Activated T-cell treated with anti-CD3 and anti-CD28 coated beads for 48 hours (primary cell): ENCODE measurements around the gene STARD10.
"Not testable (repeated sequence)": the region's sequence is repeated elsewhere in the genome, so short reads cannot be mapped to it uniquely, and the experiment has no call there.

Experiments
- DNase-seq: peaks from one replicate; pipeline ENCODE4 v3.0.0-alpha.2; 2020; ENCODE audit warnings: low read depth

STARD10 gene

GRCh38 chr11:72807792-72808191 is 13.9 kb upstream of the STARD10 start:
- DNase-seq: no peak

- DNase-seq: no peak
Observed at GRCh38 chr11:72807021-72807693, 13.3 kb upstream of the STARD10 start.

- DNase-seq: not testable (repeated sequence)
Observed at GRCh38 chr11:72806378-72806777, 12.5 kb upstream of the STARD10 start.

GRCh38 chr11:72805216-72805615 is 11.4 kb upstream of the STARD10 start:
- no peak for DNase-seq

- no peak for DNase-seq
Observed at GRCh38 chr11:72802822-72803221, 9.0 kb upstream of the STARD10 start.

GRCh38 chr11:72799441-72799840 is 5.6 kb upstream of the STARD10 start:
- DNase-seq: no peak

- no peak for DNase-seq
Observed at GRCh38 chr11:72798361-72798760, 4.5 kb upstream of the STARD10 start.

GRCh38 chr11:72793076-72793424 is 797 bp downstream of the STARD10 start:
- DNase-seq: no peak

GRCh38 chr11:72792437-72793021 is 1.3 kb downstream of the STARD10 start:
- DNase-seq: no peak

- DNase-seq: not testable (repeated sequence)
Observed at GRCh38 chr11:72791228-72791627, 2.6 kb downstream of the STARD10 start.

GRCh38 chr11:72789493-72790131 is 4.2 kb downstream of the STARD10 start:
- DNase-seq: no peak

GRCh38 chr11:72788241-72788640 is 5.6 kb downstream of the STARD10 start:
- no peak for DNase-seq

- DNase-seq: no peak
Observed at GRCh38 chr11:72787216-72788104, 6.4 kb downstream of the STARD10 start.

GRCh38 chr11:72786305-72787215 is 7.3 kb downstream of the STARD10 start:
- no peak for DNase-seq

GRCh38 chr11:72784662-72785061 is 9.2 kb downstream of the STARD10 start:
- DNase-seq: no peak

GRCh38 chr11:72783144-72783905 is 10.5 kb downstream of the STARD10 start:
- no peak for DNase-seq

- DNase-seq: no peak
Observed at GRCh38 chr11:72782081-72782920, 11.5 kb downstream of the STARD10 start.

- DNase-seq: peak; percentile 39
Observed at GRCh38 chr11:72781313-72782080, 12.3 kb downstream of the STARD10 start.

GRCh38 chr11:72781063-72781312 is 12.9 kb downstream of the STARD10 start:
- no peak for DNase-seq
